Measurements from ENCODE around the gene ZNF614.
"Not testable (repeated sequence)": the region's sequence is repeated elsewhere in the genome, so short reads cannot be mapped to it uniquely, and the experiment has no call there.

The ZNF614 gene

DNA sequence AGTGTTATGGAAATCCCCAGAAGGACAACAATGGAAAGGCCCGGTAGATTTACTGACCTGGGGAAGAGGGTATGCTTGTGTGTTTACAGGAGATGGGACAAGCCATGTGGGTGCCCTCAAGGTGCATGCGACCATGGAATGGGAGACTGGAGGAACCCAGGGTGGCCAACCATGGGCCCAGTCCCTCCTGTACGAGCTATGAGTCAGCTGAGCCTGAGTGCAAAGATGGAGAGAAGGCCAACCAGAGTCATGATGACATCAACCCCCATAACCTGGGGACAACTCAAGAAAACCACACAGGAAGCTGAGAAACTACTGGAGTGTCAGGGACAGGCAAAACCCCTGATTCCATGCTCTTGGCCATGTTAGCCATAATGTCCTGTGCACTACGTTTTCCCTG is 49.3 kb downstream of the ZNF614 start:
- Histone ChIP-seq H3K4me3 (ENCODE audit: insufficient read depth in 1 of 2, low read depth in 1 of 2, low read length in 2 of 2) (peak overlapping the region in 1 of 2 experiments; percentile 30), H3K23ac (ENCODE audit: low read length in 2 of 2) (no peak overlapping the region)
- 93% methylated on average over 4 of the region's 4 CpGs for WGBS

DNA sequence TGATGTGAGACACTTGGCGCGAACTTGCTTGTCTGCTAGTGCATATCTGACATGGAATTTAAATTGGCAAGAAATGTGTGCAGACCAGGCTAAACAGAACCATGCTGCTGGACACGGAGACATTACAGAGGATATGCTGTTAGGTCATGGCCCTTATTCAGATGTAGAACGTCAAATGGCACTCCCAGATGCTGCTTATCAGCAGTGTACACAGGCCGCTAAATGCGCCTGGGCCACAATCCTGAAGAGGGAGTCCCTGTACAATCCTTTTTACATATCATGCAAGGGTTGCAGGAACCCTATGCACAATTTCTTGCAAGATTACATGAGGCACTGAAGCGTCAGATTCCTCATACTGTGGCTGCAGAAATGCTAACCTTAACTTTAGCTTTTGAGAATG is 50.8 kb downstream of the ZNF614 start:
- H2BK15ac ChIP-seq (ENCODE audit: low read depth, poor library complexity, severe bottlenecking): no peak overlapping the region
- H2BK120ac ChIP-seq (ENCODE audit: low read depth, low read length): no peak overlapping the region
- no peak overlapping the region for H3K18ac ChIP-seq (ENCODE audit: low read depth in 1 of 2, low read length in 2 of 2)
- no peak overlapping the region for H3K14ac ChIP-seq (ENCODE audit: low read length in 2 of 2)
- WGBS: 94% methylated on average over 7 of the region's 7 CpGs
- H3K4me2 ChIP-seq (ENCODE audit: low read length, poor library complexity, severe bottlenecking): no peak overlapping the region
- no peak overlapping the region for H3K9ac ChIP-seq (ENCODE audit: low read length)
- no peaks in the 10 kb centered on the region for H3K27me3 ChIP-seq (ENCODE audit: control insufficient read depth in 1 of 2, insufficient read depth in 1 of 2, low read length in 2 of 2)
- DNase-seq: no peak
- H3K4me3 ChIP-seq (ENCODE audit: insufficient read depth in 1 of 2, low read depth in 1 of 2, low read length in 2 of 2): peak overlapping the region in 1 of 2 experiments; percentile 24
- no peak overlapping the region for H2AFZ ChIP-seq (ENCODE audit: low read depth, low read length)
- no peak overlapping the region for H4K91ac ChIP-seq (ENCODE audit: low read length)
- H3K4me1 ChIP-seq (ENCODE audit: control insufficient read depth, insufficient read depth, low read depth, low read length): no peaks in the 10 kb centered on the region
- H3K79me1 ChIP-seq (replicated peaks; ENCODE audit: low read length, poor library complexity, severe bottlenecking): peaks cover 40% of the 10 kb centered on the region
- H2AK5ac ChIP-seq (ENCODE audit: low read length, severe bottlenecking): no peak overlapping the region
- no peak overlapping the region for H3K27ac ChIP-seq (ENCODE audit: low read length, poor library complexity, severe bottlenecking)
- H2BK5ac ChIP-seq (ENCODE audit: low read depth, low read length, poor library complexity, severe bottlenecking): no peak overlapping the region
- no peak overlapping the region for H2BK12ac ChIP-seq (ENCODE audit: low read length in 2 of 2)
- H3K9me3 ChIP-seq (ENCODE audit: control insufficient read depth, low read length): peaks cover 99% of the 10 kb centered on the region
- H4K8ac ChIP-seq (ENCODE audit: low read length): no peak overlapping the region
- H3K4ac ChIP-seq (ENCODE audit: low read depth in 1 of 2, low read length in 2 of 2): no peak overlapping the region
- no peak overlapping the region for H3K23ac ChIP-seq (ENCODE audit: low read length in 2 of 2)
- H3K36me3 ChIP-seq (ENCODE audit: control insufficient read depth in 1 of 2, insufficient read depth in 2 of 2, low read depth in 1 of 2, low read length in 2 of 2): peaks cover 29 to 59% of the 10 kb centered on the region in 2 experiments

More for the DNA sequence above, 49.3 kb downstream of the ZNF614 start:
- no peak overlapping the region for H4K91ac ChIP-seq (ENCODE audit: low read length)
- peaks cover 98% of the 10 kb centered on the region for H3K9me3 ChIP-seq (ENCODE audit: control insufficient read depth, low read length)
- no peak overlapping the region for H3K9ac ChIP-seq (ENCODE audit: low read length)
- peaks cover 43% of the 10 kb centered on the region for H3K79me1 ChIP-seq (replicated peaks; ENCODE audit: low read length, poor library complexity, severe bottlenecking)
- H2AFZ ChIP-seq (ENCODE audit: low read depth, low read length): no peak overlapping the region
- H3K14ac ChIP-seq (ENCODE audit: low read length in 2 of 2): no peak overlapping the region
- peaks cover 25 to 53% of the 10 kb centered on the region in 2 experiments for H3K36me3 ChIP-seq (ENCODE audit: control insufficient read depth in 1 of 2, insufficient read depth in 2 of 2, low read depth in 1 of 2, low read length in 2 of 2)
- H3K4ac ChIP-seq (ENCODE audit: low read depth in 1 of 2, low read length in 2 of 2): no peak overlapping the region
- H3K18ac ChIP-seq (ENCODE audit: low read depth in 1 of 2, low read length in 2 of 2): no peak overlapping the region
- H2BK12ac ChIP-seq (ENCODE audit: low read length in 2 of 2): no peak overlapping the region
- H2BK120ac ChIP-seq (ENCODE audit: low read depth, low read length): no peak overlapping the region
- no peak overlapping the region for H3K4me2 ChIP-seq (ENCODE audit: low read length, poor library complexity, severe bottlenecking)
- no peak for DNase-seq
- no peak overlapping the region for H2BK5ac ChIP-seq (ENCODE audit: low read depth, low read length, poor library complexity, severe bottlenecking)
- no peak overlapping the region for H2AK5ac ChIP-seq (ENCODE audit: low read length, severe bottlenecking)
- no peaks in the 10 kb centered on the region for H3K4me1 ChIP-seq (ENCODE audit: control insufficient read depth, insufficient read depth, low read depth, low read length)
- no peak overlapping the region for H2BK15ac ChIP-seq (ENCODE audit: low read depth, poor library complexity, severe bottlenecking)
- H3K27me3 ChIP-seq (ENCODE audit: control insufficient read depth in 1 of 2, insufficient read depth in 1 of 2, low read length in 2 of 2): no peaks in the 10 kb centered on the region
- no peak overlapping the region for H4K8ac ChIP-seq (ENCODE audit: low read length)
- no peak overlapping the region for H3K27ac ChIP-seq (ENCODE audit: low read length, poor library complexity, severe bottlenecking)

DNA sequence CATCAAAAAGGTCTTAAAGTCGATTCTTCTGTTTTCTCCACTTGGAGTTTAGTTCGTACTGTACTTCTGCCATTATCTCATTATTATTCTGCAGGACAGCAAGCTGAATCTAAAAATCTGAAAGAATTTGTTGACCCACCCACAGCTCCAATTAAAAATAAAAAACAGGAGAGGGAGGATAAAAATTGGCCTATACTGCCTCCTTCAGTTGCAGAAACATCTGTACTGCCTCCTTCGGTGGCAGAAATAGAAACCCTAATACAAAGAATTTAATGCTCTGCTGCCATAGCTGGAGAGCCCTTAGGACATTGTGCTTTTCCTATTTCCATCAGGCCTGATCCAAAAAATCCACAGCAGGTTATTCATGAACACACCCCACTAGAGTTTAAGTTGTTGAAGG is 51.3 kb downstream of the ZNF614 start:
- Histone ChIP-seq H3K4me3 (ENCODE audit: insufficient read depth in 1 of 2, low read depth in 1 of 2, low read length in 2 of 2) (peak overlapping the region in 1 of 2 experiments; percentile 24), H2AK5ac (ENCODE audit: low read length, severe bottlenecking) (no peak overlapping the region), H4K8ac (ENCODE audit: low read length) (no peak overlapping the region), H3K4me1 (ENCODE audit: control insufficient read depth, insufficient read depth, low read depth, low read length) (no peaks in the 10 kb centered on the region), H3K9ac (ENCODE audit: low read length) (no peak overlapping the region), H3K79me1 (replicated peaks; ENCODE audit: low read length, poor library complexity, severe bottlenecking) (peaks cover 40% of the 10 kb centered on the region), H3K18ac (ENCODE audit: low read depth in 1 of 2, low read length in 2 of 2) (no peak overlapping the region), H2AFZ (ENCODE audit: low read depth, low read length) (no peak overlapping the region), H3K27ac (ENCODE audit: low read length, poor library complexity, severe bottlenecking) (no peak overlapping the region), H4K91ac (ENCODE audit: low read length) (no peak overlapping the region), H3K4me2 (ENCODE audit: low read length, poor library complexity, severe bottlenecking) (no peak overlapping the region), H3K36me3 (ENCODE audit: control insufficient read depth in 1 of 2, insufficient read depth in 2 of 2, low read depth in 1 of 2, low read length in 2 of 2) (peaks cover 29 to 64% of the 10 kb centered on the region in 2 experiments), H2BK12ac (ENCODE audit: low read length in 2 of 2) (no peak overlapping the region), H3K23ac (ENCODE audit: low read length in 2 of 2) (no peak overlapping the region), H3K27me3 (ENCODE audit: control insufficient read depth in 1 of 2, insufficient read depth in 1 of 2, low read length in 2 of 2) (no peaks in the 10 kb centered on the region), H3K9me3 (ENCODE audit: control insufficient read depth, low read length) (peaks cover 99% of the 10 kb centered on the region), H3K4ac (ENCODE audit: low read depth in 1 of 2, low read length in 2 of 2) (no peak overlapping the region), H2BK120ac (ENCODE audit: low read depth, low read length) (no peak overlapping the region), H2BK5ac (ENCODE audit: low read depth, low read length, poor library complexity, severe bottlenecking) (no peak overlapping the region), H2BK15ac (ENCODE audit: low read depth, poor library complexity, severe bottlenecking) (no peak overlapping the region), H3K14ac (ENCODE audit: low read length in 2 of 2) (no peak overlapping the region)
- no peak for DNase-seq
- WGBS: 94% methylated on average over 2 of the region's 3 CpGs

DNA sequence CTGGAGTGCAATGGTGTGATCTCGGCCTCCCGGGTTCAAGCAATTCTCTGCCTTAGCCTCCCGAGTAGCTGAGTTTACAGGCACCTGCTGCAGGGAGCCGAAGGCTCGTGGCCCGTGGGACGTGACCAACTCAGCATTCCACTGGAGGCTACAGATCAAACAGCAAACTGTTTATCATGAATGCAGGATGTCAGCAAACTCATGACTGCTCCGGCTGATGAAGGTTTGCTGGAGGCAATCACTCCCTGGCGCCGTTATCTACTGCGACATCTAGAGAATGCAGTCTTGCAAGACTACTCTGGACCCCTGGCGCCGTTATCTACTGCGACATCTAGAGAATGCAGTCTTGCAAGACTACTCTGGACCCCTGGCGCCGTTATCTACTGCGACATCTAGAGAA is 52.4 kb downstream of the ZNF614 start:
- WGBS: 95% methylated on average over 17 of the region's 17 CpGs
- not testable (repeated sequence) for H3K4ac ChIP-seq (ENCODE audit: low read depth in 1 of 2, low read length in 2 of 2); H3K4me2 ChIP-seq (ENCODE audit: low read length, poor library complexity, severe bottlenecking); H2BK5ac ChIP-seq (ENCODE audit: low read depth, low read length, poor library complexity, severe bottlenecking); H3K4me1 ChIP-seq (ENCODE audit: control insufficient read depth, insufficient read depth, low read depth, low read length); H3K4me3 ChIP-seq (ENCODE audit: insufficient read depth in 1 of 2, low read depth in 1 of 2, low read length in 2 of 2); DNase-seq; H3K27me3 ChIP-seq (ENCODE audit: control insufficient read depth in 1 of 2, insufficient read depth in 1 of 2, low read length in 2 of 2); H2BK12ac ChIP-seq (ENCODE audit: low read length in 2 of 2); H4K8ac ChIP-seq (ENCODE audit: low read length); H3K23ac ChIP-seq (ENCODE audit: low read length in 2 of 2); H2BK15ac ChIP-seq (ENCODE audit: low read depth, poor library complexity, severe bottlenecking); H3K27ac ChIP-seq (ENCODE audit: low read length, poor library complexity, severe bottlenecking); H3K18ac ChIP-seq (ENCODE audit: low read depth in 1 of 2, low read length in 2 of 2); H3K9ac ChIP-seq (ENCODE audit: low read length); H2AK5ac ChIP-seq (ENCODE audit: low read length, severe bottlenecking); H2BK120ac ChIP-seq (ENCODE audit: low read depth, low read length); H2AFZ ChIP-seq (ENCODE audit: low read depth, low read length); H3K14ac ChIP-seq (ENCODE audit: low read length in 2 of 2); H4K91ac ChIP-seq (ENCODE audit: low read length)
- Histone ChIP-seq H3K79me1 (replicated peaks; ENCODE audit: low read length, poor library complexity, severe bottlenecking) (peaks cover 36% of the 10 kb centered on the region), H3K9me3 (ENCODE audit: control insufficient read depth, low read length) (peaks cover 99% of the 10 kb centered on the region), H3K36me3 (ENCODE audit: control insufficient read depth in 1 of 2, insufficient read depth in 2 of 2, low read depth in 1 of 2, low read length in 2 of 2) (peaks cover 30 to 67% of the 10 kb centered on the region in 2 experiments)
